ENCODE results near the gene PARP2.
A peak's percentile ranks its signal among the peaks of the same experiment; 100 is the strongest.
"Not testable (repeated sequence)": the region's sequence is repeated elsewhere in the genome, so short reads cannot be mapped to it uniquely, and the experiment has no call there.

The PARP2 gene

DNA sequence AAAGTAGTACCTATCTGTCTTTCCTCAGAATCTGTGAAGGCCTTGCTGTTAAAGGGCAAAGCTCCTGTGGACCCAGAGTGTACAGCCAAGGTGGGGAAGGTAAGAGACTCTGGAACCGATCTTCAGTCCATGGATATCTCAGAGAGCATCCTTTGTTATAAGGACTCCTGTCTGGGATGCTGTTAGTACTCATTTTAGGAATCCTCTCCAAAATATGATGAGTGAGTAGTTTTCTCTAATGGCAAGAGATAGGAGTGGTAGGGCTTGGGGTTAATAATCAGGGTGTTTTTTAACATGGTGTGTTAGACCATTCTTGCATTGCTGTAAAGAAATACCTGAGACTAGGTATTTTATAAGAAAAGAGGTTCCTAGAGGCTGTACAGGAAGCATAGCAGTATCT is 1.9 kb downstream of the PARP2 start:
- no peak for FAIRE-seq
- no peak for DNase-seq (ENCODE audit: low spot score)

DNA sequence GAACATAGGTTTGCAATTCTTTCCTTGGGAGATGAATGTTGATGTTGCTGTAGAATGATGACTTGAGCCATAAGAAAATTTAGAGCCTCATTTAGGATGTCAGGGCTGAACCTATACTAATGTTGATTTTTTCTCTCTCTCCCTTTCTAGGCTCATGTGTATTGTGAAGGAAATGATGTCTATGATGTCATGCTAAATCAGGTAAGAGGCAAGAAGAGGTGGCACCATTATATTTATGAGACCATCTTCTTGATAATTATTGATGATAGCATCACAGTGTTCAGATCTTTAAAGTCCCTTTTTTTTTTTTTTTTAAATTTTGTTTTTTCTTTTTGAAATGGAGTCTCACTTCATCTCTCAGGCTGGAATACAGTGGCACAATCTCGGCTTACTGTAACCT is 3.3 kb downstream of the PARP2 start:
- no peak for FAIRE-seq
- DNase-seq (ENCODE audit: low spot score), result no peak

DNA sequence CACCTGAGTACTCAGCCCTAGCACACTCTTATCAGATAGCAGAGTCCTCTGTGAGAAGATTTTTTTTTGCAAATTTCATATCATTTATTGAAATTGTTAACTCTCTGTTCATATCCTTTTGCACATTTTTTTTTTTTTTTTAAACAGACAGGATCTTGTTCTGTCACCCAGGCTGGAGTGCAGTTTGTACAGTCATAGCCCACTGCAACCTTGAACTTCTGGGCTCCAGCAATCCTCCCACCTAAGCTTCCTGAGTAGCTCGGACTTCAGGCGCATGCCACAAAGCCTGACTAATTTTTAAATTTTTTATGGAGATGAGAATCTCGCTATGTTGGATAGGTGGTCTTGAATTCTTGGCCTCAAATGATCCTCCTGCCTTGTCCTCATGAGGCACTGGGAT is 4.3 kb downstream of the PARP2 start:
- FAIRE-seq, result no peak
- DNase-seq (ENCODE audit: low spot score), result no peak

DNA sequence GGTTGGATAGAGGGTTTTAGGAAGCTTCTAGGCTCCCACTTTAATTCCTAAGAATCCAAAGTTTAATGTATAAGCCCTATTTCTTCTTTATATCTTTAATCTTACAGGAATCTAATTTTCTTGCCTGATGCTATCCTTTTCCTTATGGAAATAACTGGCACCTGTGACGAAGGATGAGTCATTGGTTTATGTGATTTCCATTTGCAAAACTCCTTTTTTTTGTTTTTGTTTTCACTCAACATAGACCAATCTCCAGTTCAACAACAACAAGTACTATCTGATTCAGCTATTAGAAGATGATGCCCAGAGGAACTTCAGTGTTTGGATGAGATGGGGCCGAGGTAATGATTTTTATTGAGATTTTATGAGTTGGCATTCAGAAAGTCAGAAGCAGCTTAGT is 6.8 kb downstream of the PARP2 start:
- DNase-seq (ENCODE audit: low spot score), result no peak
- no peak for FAIRE-seq

DNA sequence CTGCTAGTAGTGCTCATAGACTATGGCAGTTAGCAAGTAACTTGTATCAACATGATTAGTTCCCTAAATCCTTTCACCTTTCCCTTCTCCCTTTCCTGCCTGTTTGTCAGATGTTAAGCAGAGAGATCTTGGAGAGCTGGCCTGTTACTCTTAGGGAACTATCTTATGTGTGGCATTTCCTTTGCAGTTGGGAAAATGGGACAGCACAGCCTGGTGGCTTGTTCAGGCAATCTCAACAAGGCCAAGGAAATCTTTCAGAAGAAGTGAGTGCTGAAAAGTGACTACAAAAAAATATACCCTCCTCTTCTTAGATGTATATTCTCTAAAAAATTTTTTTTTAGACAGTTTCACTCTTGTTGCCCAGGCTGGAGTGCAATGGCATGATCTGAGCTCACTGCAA is 7.4 kb downstream of the PARP2 start:
- DNase-seq (ENCODE audit: low spot score) (no peak), FAIRE-seq (no peak)

DNA sequence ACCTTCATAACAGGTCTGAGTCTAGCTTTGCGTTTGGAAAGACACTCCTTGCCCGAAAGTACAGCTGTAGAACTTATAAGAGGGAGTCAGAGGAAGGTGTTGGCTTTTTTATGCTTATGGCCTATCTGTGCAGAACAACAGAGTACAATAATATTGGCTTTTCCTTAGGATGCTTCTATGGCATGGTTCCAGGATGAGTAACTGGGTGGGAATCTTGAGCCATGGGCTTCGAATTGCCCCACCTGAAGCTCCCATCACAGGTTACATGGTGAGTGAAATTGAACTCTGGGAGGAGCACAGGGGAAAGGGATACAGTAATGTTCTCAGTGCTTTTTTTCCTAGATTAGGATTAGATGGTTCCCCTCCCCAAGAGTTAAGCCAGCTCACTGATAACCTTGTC is 13.0 kb downstream of the PARP2 start:
- DNase-seq (ENCODE audit: low spot score), result no peak
- peak; percentile 40 for FAIRE-seq

DNA sequence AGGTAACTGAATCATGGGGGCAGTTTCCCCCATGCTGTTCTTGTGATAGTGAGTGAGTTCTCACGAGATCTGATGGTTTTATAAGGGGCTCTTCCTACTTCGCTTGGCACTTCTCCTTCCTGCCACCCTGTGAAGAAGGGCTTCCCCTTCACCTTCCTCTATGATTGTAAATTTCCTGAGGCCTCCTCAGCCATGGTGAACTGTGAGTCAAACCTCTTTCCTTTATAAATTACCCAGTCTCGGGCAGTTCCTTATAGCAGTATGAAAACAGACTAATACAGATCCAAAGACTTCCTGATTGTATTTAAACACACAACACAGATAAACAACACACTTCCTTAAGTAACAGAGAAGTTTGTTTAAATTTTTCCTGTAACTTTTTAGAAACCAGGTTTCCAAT is 15.0 kb downstream of the PARP2 start:
- DNase-seq (ENCODE audit: low spot score), result not testable (repeated sequence)

DNA sequence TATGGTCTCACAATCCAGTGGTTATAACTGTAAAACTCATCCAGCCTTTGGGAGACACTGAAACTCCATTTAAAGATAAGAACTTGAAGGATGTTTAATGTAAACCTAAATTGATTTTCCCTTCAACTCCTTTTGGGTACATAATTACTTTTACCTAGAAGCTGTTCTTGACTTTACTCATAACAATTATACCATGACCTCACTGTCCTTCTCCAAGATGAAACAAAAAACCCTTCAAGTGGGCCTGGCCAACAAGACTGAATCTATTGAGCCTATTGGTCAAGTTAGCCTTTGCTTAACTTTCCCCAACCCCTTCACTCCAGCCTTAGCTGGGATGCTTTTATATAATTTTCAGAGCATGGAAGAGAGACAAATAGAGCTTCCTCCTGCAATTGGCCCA is 22.5 kb downstream of the PARP2 start:
- DNase-seq (ENCODE audit: low spot score) (no peak), FAIRE-seq (no peak)

More for the DNA sequence above, 15.0 kb downstream of the PARP2 start:
- FAIRE-seq, result not testable (repeated sequence)

DNA sequence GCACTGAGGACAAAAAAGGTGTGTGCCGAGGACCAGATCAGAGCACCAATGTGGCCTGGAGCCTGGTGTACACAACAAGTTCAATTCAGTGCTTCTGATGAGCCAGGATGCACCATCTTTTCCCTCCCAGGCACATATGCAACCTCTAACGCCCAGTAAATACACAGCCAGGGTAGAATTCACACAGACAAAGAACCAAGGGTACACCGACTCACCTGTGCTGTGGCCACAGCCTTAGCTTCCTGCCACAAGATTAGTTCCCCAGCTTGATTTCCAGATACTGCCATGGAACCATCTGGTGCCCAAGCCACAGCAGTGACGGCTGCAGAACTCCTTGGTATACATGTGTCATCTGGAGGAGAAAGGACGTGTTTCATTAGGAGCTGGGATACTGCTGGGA is 29.4 kb downstream of the PARP2 start:
- no peak for DNase-seq (ENCODE audit: low spot score)
- no peak for FAIRE-seq

DNA sequence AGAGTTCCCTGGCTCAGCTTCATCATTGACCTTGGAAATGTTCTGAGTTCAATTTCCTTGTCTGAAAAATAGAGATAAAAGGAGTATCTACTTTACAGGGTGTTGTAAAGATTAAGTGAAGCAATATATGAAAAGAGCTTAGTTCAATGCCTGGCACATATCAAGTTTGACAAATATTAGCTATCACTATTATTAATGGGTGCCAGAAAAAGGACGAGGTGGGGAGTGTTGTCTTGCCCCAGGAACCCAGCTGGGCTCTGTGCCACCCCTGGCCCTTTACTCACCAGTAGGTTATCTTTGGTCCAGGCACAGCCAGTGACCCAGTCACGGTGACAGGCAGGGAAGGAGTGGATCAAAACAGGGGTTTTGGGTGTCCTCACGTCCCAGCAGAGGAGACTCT is 32.0 kb downstream of the PARP2 start:
- FAIRE-seq (no peak), DNase-seq (ENCODE audit: low spot score) (no peak)

DNA sequence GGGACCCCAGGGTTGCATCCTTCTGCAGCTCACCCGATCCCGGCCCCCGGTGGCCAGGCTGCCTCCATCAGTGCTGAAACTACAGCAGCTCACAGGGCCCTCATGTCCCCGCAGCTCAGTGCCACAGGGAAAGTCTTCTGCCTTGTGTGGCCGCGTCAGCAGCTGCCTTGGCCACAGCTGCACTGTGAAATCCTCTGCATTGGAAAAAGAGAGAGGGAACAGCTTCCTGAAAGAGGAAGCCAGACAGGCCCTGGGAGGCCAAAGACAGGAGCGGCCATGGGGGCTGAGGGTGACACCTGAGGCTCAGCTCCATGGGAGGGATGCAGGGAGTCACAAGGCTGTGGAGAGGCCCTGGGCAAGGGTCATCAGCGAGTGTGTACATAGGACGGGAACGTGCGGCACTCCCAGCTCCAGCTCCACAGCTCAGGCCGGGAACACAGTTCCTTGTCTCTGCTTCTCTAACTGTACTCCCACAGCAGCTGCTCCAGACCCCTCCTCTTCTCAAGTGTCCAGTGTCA is 32.7 kb downstream of the PARP2 start:
- FAIRE-seq, result no peak
- DNase-seq (ENCODE audit: low spot score), result no peak

DNA sequence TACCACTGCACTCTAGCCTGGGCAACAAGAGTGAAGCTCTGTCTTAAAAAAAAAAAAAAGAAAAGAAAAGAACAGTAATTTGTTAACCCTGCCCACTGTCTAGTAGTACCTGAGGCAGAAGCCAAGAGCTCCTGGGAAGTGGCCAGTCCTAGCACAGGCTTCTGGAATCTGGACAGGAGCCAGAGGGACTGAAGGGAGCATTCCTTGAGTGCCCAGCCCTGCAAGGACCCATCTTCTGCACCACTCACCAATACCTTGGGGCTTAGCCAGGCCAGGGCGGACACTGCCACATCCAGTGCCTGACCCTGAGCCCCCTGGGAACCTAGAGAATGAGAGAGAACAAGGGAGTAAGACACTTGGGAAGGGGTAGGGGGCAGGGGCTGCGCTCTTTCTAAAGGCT is 33.7 kb downstream of the PARP2 start:
- DNase-seq (ENCODE audit: low spot score) (no peak), FAIRE-seq (no peak)

DNA sequence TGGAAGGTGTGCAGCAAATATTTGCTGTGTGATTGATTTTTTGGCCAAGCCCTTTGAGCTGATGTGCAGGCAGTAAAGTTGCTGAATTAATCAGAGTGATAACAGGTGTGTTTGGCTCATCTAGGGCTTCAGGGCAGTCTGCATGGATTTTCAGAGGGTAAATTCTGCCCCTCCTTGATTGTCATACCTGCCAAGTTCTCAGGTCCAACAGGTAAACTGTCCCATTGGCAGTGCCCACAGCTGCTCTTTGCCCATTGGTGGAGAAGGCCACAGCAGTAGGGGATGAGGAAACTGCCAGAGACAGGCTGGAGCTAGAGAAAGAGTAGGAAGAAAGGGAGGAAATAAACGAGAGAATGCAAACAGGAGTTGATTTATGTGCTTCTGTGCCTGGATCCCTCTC is 36.3 kb downstream of the PARP2 start:
- no peak for FAIRE-seq
- DNase-seq (ENCODE audit: low spot score), result no peak

DNA sequence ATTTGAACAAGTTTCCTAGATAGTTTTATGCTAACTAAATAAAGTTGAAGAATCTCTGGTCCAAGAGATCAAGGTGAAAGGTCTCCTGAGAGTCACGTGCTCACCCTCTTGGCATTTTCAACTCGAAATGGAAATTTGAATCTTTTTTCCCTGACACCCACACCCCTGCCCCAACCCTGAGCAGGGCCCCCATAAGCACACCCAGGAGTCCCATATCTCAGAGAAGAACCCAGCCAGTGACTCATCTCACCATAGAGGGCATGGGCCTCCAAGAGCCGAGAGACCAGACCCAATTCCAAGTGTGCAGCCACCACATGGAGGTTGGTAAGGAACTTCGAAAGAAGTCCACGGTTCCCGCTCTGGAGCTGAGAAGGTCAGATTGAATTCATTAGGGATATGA is 37.2 kb downstream of the PARP2 start:
- FAIRE-seq (no peak), DNase-seq (ENCODE audit: low spot score) (no peak)

DNA sequence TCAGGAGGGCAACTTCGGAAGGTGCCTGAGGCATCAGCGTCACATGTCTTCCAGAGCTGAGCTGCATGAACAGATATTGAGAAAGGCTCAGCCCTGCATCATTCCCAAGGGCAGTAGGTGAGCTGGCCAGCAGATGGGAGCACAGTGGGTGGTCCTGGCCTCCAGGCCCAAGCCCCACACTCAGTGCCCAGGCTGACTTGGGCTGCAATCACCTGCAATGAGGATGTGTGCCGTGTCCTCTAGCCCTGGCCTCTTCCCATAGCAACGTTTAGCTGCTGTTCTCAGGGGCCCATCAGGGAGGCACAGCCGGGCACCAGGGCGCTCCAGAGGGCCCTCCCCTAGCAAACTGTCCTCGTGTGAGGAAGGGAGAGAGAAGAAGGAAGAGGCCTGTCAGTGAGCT is 37.9 kb downstream of the PARP2 start:
- no peak for FAIRE-seq

DNA sequence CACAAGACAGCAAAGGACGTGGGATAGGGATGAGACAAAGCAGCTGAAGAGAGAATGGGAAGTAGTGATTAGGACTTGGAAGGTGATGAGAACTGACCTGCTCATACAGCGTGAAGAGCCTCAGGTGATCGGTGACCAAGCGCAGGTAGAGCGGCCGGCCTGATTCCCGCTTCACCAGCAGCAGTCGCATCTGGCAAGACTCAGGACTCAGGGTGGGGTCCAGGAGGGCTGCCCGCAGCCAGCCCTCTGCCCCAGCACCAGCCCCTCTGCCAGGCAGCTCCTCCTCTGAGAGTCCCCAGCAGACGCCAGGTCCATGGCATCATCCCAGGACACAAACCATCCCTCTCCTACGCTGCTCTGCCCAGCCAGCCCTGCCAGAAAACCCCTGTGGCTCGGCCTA is 39.1 kb downstream of the PARP2 start:
- FAIRE-seq (no peak), DNase-seq (ENCODE audit: low spot score) (no peak)

More for the DNA sequence above, 37.9 kb downstream of the PARP2 start:
- DNase-seq (ENCODE audit: low spot score), result no peak

DNA sequence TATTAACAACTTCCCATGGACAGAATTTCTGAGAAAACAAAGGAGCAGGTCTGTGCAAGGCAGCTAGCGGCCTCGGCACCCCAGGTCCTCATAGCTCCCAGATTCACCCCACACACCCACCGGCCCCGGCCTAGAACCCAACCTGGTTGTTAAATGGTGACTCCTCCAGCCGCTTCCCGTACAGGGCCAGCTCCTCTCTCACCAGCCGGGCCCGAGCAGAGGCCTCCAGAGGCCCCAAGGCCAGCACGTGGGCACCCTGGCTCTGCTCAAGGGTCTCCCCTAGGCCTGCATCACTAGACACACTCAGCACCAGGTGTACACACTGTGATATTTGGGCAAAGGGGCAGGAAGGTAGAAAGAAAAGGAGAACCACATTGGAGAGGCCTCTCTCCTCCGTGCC is 39.6 kb downstream of the PARP2 start:
- DNase-seq (ENCODE audit: low spot score), result no peak
- FAIRE-seq, result no peak

DNA sequence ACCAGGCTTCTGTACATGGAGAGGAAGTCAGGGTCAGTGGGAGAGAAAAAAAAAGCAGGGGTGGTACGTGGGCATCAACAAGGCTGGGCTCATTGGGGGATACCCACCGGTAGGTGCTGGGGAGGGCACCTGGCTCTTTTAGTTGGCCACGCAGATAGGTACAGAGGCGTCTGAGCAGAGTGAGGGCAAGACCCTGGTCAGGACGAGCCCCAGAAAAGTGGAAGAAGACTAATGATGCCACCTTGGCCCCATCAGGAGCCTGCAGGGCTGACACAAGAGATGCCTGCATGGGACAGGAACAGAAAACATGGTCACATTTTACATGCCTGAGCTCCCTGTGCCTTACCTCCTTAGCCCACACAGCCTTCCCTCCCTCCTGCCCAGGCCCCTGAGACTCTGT is 40.2 kb downstream of the PARP2 start:
- FAIRE-seq (no peak), DNase-seq (ENCODE audit: low spot score) (no peak)

DNA sequence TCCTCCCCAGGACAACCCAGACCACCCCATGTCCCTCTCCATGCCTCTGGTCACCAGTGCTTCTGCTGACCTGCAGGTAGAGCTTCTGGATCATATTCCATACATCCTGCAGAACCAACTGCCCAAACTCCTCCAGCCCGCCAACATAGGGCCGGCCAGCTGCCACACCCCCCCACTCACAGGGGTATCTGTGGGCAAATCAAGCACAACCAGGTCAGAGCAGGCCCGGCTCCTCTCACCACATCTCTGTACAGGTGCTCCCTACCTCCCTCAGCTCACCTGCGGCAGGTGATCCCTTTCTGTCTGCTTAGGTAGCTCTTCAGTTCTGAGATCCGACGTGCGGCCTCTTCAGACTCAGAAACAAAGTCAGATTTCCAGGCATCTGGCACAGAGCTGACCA is 40.9 kb downstream of the PARP2 start:
- DNase-seq (ENCODE audit: low spot score), result no peak
- FAIRE-seq, result no peak

DNA sequence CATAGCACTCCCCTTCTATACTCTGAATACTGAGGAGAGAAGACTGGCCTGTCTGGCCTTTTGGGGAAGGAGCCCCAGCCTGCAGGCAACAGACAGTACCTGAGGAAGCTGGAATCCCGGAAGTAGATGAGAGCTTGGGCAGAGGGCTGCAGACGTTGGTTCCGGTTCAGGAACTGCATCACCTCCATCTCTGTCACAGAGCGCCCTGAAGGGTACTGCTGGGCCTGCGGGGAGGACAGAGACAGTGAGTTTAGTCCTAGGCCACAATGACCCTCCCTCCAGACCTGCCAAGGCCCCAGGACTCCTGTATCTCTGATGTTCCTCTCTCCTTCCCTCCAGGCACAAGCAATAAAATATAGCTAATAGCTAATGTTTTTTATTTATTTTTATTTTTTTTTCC is 41.5 kb downstream of the PARP2 start:
- no peak for DNase-seq (ENCODE audit: low spot score)
- FAIRE-seq, result no peak

DNA sequence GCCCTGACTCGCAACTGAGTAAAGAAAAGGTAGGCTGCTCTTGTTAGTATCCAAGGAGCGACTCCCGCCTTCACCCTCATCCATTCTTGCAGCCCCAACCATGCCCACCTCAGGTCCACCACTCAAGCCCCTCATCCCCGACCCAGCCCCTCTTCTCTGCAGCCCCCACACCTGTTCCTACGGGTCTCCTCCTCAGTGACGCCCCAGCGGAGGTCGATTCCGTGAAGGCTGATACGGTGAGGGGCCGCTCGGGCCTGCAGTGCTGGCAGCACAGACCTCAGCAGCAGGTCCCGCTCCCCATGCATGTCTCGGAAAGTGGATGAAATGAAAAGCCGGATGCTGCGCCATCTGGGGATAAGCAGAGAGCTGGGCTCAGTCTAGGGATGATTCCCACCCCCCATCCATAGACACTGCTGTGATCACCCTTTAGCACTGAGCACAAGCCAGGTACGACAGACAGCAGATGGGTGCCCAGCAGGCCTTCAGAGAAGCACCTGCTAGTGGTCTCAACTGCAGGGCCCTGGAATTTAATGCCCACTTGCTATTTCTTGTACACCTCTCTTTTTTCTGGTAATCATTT is 42.9 kb downstream of the PARP2 start:
- DNase-seq (ENCODE audit: low spot score), result no peak
- FAIRE-seq, result no peak

DNA sequence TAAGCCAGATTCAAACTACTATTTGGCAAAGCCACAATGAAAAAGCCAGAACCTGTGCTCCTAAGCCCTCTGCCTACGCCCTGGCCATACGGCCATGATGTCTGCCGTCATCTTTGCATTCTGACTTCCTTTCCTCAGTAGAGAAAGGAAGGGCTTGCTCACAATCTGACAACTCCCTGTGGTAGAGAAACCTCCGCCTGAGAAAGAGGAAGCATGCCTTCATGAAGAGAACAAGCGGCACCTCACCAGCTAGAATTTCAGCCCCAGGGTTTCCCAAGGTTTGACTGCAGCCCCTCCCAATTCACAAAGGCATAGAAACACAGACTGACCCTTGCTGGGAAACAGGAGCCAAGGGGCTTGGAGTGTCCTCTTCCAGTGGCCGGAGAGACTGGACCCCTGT is 44.1 kb downstream of the PARP2 start:
- DNase-seq (ENCODE audit: low spot score) (no peak), FAIRE-seq (no peak)

DNA sequence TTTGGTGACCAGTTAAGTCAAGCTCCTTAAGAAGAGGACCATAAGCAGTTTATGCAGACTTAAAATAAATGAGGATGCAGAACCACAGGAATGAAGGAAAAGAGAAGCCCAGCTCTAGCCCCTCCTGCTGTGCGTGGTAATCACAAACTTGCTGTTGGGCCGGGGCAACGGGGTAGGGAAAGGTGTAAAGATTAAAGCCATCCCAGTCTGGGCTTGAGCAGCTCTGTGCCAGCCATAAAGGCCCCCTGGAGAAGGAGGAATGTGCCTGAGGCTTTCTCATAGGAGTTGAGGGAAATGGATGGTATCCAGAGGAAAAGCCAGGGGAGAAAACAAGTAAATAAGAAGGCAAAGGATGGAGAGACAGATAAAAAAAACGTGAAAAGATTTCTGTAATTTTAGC is 44.7 kb downstream of the PARP2 start:
- no peak for DNase-seq (ENCODE audit: low spot score)
- FAIRE-seq, result no peak

DNA sequence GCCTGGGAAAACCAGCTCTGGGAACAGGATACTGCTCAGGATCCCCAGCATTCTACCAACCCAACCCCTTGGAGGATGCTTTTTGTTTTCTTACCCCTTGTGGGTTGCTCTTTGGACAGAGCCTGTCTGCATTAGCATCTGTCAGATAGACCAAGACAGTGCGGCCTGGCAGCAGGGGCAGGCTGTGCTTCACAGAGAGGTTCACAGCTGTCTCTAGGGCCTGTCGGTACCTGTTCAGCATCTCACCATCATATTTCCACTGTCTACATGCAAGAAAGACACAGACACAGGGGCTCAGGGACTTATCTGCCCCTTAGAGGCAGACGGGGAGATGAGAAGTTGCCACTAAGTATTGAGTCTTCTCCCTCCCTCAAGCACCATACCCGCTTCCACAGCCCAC is 48.1 kb downstream of the PARP2 start:
- DNase-seq (ENCODE audit: low spot score), result no peak
- no peak for FAIRE-seq
